Measurements from ENCODE around the gene A4GNT. TPM values are rescaled to one million over a fixed set of nuclear protein-coding genes. Genes with fewer than 3 reads are reported as not detected.
"Not testable (repeated sequence)": the region's sequence is repeated elsewhere in the genome, so short reads cannot be mapped to it uniquely, and the experiment has no call there.

The A4GNT gene
- total RNA-seq, 1 donor from 2014 or later = not detected

- DNase-seq (ENCODE audit: low read depth) = no peak
- TF ChIP-seq, protein P1, sequence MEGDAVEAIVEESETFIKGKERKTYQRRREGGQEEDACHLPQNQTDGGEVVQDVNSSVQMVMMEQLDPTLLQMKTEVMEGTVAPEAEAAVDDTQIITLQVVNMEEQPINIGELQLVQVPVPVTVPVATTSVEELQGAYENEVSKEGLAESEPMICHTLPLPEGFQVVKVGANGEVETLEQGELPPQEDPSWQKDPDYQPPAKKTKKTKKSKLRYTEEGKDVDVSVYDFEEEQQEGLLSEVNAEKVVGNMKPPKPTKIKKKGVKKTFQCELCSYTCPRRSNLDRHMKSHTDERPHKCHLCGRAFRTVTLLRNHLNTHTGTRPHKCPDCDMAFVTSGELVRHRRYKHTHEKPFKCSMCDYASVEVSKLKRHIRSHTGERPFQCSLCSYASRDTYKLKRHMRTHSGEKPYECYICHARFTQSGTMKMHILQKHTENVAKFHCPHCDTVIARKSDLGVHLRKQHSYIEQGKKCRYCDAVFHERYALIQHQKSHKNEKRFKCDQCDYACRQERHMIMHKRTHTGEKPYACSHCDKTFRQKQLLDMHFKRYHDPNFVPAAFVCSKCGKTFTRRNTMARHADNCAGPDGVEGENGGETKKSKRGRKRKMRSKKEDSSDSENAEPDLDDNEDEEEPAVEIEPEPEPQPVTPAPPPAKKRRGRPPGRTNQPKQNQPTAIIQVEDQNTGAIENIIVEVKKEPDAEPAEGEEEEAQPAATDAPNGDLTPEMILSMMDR (conservative IDR thresholded peaks at IDR 0.05; ENCODE audit: low read depth, low read length) = no peak
- H3K4me3 ChIP-seq (ENCODE audit: low read depth, low read length) = no peak overlapping the region
Measured at GRCh38 chr3:138157743-138158142, 25.6 kb upstream of the A4GNT start.

- TF ChIP-seq, protein P1 (conservative IDR thresholded peaks at IDR 0.05; ENCODE audit: low read depth, low read length) = no peak
- no peak overlapping the region for H3K4me3 ChIP-seq (ENCODE audit: low read depth, low read length)
- no peak for DNase-seq (ENCODE audit: low read depth)
Measured at GRCh38 chr3:138154534-138154933, 22.3 kb upstream of the A4GNT start.

DNA sequence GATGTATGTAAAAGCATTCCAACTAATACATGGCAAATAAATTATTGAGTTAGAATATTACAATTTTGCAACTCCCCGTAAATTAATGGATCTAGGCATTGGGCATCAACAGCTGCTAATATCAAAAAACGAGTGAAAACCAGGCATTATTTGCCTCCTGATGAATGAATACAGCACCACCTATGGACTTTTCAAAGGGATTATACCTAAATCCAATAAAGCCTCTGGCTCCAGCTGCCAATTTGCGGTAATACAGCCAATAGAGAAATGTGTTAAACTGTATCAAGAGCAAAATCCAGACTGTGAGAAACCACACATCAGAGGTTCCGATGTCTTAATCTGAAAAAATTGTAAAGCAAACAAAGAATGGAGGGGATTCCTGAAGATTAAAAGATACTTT lies 16.3 kb upstream of the A4GNT start:
- TF ChIP-seq, protein P1 (conservative IDR thresholded peaks at IDR 0.05; ENCODE audit: low read depth, low read length) = peak; percentile 18
- DNase-seq (ENCODE audit: low read depth) = no peak
- H3K4me3 ChIP-seq (ENCODE audit: low read depth, low read length) = no peak overlapping the region

DNA sequence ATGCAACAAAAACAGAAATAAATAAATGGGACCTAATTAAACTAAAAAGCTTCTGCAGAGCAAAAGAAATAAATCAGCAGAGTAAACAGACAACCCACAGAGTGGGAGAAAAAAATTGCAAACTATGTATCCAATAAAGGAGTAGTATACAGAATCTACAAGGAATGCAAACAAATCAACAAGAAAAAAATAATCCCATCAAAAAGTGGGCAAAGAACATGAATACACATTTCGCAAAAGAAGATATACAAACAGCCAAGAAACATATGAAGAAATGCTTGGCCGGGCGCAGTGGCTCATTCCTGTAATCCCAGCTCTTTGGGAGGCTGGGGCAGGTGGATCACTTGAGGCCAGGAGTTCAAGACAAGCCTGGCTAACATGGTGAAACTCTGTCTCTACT lies 10.0 kb upstream of the A4GNT start:
- H3K4me3 ChIP-seq (ENCODE audit: low read depth, low read length); DNase-seq (ENCODE audit: low read depth): not testable (repeated sequence)

GRCh38 chr3:138140940-138141339 lies 8.8 kb upstream of the A4GNT start:
- TF ChIP-seq, protein P1 (conservative IDR thresholded peaks at IDR 0.05; ENCODE audit: low read depth, low read length) = no peak
- DNase-seq (ENCODE audit: low read depth) = no peak
- no peak overlapping the region for H3K4me3 ChIP-seq (ENCODE audit: low read depth, low read length)

DNA sequence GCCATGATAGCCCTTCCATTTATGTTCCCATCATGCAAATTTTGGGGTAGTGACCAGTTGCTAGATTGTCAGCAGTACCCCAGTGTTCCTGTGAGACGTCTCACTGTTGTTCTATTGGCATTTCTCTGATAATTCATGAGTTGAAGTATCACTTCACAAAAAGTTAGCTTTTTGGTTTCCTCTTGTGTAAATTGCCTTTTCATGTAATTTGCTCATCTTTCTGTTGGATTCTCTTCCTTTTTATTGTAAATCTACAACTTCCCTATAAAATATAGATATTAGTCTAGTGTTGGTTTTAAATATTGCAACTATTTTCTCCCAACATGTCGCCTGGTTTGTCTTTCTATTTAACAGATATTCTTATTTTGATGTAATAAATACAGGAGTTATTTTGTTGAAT lies 7.5 kb upstream of the A4GNT start:
- TF ChIP-seq, protein P1 (conservative IDR thresholded peaks at IDR 0.05; ENCODE audit: low read depth, low read length) = no peak
- DNase-seq (ENCODE audit: low read depth) = no peak
- no peak overlapping the region for H3K4me3 ChIP-seq (ENCODE audit: low read depth, low read length)

DNA sequence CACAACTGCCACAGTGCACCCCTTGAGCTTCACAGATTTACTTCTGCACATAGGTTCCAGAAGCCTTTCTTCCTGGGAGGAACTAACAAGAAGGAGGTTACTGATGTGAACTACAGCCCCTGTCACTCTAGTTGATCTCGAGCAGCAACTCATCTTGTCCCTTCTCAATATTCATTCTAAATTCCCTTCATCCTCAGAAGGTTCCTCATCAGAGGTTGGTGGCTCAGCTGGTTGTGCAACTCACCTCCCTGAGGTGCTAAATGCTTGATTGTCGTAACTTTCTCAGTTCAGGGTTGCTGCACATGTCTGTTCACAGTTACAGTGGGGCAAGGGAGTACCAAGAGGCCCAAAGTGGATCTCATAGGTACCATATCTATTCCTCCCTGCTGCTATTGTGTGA lies 5.7 kb upstream of the A4GNT start:
- TF ChIP-seq, protein P1 (conservative IDR thresholded peaks at IDR 0.05; ENCODE audit: low read depth, low read length) = no peak
- no peak overlapping the region for H3K4me3 ChIP-seq (ENCODE audit: low read depth, low read length)
- DNase-seq (ENCODE audit: low read depth) = no peak

GRCh38 chr3:138136201-138136600 lies 4.0 kb upstream of the A4GNT start:
- H3K4me3 ChIP-seq (ENCODE audit: low read depth, low read length) = no peak overlapping the region
- no peak for DNase-seq (ENCODE audit: low read depth)
- TF ChIP-seq, protein P1 (conservative IDR thresholded peaks at IDR 0.05; ENCODE audit: low read depth, low read length) = no peak
